Measurements from ENCODE around the gene ATP1A1.

DNA sequence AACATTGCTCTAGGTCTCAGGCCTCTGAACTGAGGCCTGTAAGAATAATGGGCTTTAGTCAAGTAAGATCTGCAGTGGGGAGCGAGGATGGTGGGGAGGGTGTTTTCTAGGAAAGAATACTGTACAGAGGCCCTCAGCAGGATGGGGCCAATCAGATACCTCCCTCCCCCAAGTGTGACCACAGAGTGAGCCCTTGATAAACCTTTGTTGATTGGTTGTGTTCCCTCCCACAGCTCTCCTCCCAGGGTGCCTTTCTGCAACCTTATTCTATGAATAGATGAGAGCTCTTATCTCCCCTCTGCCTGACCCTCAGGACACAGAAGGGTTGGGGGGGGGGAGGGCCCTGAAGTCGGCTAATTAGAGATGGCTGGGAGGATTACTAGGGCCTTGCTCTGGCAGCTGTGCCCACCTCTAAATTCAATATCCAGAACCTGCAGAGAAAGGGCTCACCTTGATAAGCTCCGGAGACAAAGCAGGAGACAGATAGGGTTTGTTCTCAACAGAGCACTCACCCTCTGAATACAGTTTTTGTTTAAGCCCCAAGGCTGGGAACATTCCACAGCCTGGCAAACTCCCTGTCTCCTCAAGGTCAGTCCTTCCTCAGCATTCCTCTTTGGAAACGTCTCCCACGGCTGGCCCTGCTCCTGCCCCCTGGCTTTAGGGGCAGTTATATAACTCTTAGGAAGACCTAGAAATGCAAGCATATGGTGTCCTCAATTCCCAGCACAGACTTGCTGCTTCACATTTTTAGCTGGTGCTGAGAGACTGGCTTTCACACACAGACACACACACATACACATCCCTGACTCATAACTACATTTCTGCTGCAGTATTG lies 42.9 kb downstream of the ATP1A1 start:
- no peak for TF ChIP-seq CTBP1 (IDR thresholded peaks at IDR 0.05; ENCODE audit: borderline replicate concordance)
- TF ChIP-seq NFRKB (IDR thresholded peaks at IDR 0.05): no peak
